Progenitor cell of endocrine pancreas (in vitro differentiated cells): ENCODE measurements around the gene ARID5B. TPM values are rescaled to one million over a fixed set of nuclear protein-coding genes. Genes with fewer than 3 reads are reported as not detected.

Experiments
- DNase-seq: peaks from one replicate; pipeline ENCODE4 v3.0.0; 2021; ENCODE audit warnings: low spot score; ENCODE audit not compliant: unreplicated experiment
- H3K27ac Mint-ChIP-seq: 2 replicates; pipeline ENCODE4 v1.8.0; 2021; ENCODE audit warnings: mild to moderate bottlenecking, moderate library complexity, mixed read lengths
- H3K27me3 Mint-ChIP-seq: 2 replicates; pipeline ENCODE4 v1.8.0; 2021; ENCODE audit warnings: mixed read lengths
- H3K36me3 Mint-ChIP-seq: 2 replicates; pipeline ENCODE4 v1.8.0; 2022; ENCODE audit warnings: mixed read lengths; ENCODE audit not compliant: insufficient read depth
- H3K4me1 Mint-ChIP-seq: 2 replicates; pipeline ENCODE4 v1.8.0; 2021; ENCODE audit warnings: low read depth, mixed read lengths
- H3K4me3 Mint-ChIP-seq: 2 replicates; pipeline ENCODE4 v1.8.0; 2021; ENCODE audit warnings: low read depth, mild to moderate bottlenecking, moderate library complexity, mixed read lengths
- H3K9me3 Mint-ChIP-seq: 2 replicates; pipeline ENCODE4 v1.8.0; 2021; ENCODE audit warnings: low read depth, mixed read lengths
- total RNA-seq: library from RNA; stranded (reverse); gene quantifications from 2 replicates; pipeline ENCODE4 v1.2.1, GENCODE V29; 2021
- TF ChIP-seq, protein P1 (sequence below): fragments of 200-600 bp; sonication (generic); IDR thresholded peaks from one replicate; pipeline ENCODE4 v1.5.0; 2021; ENCODE audit warnings: antibody characterized with exemption, mild to moderate bottlenecking; ENCODE audit not compliant: unreplicated experiment

The ARID5B gene
- total RNA-seq, 1 donor from 2014 or later = 19.7 TPM

DNA sequence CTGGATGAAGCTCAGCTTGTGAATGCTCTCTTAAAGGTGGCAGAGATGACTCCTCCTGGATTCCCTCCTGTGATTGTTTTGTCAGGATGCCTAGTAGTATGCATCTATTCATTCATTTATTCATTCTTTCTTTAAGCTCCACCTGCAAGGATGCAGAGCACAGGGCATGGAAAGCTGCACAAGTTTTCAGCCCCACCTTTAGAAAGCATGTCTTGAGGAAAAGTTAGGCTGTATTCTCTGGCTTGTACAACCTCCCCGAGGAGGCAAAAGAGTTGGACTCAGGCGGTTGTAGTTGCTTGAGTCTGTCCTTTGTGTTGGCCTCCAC, 22.4 kb downstream of the ARID5B start:
- no peak for DNase-seq
- H3K27ac Mint-ChIP-seq = no peak overlapping the region
- no peaks in the 10 kb centered on the region for H3K27me3 Mint-ChIP-seq

DNA sequence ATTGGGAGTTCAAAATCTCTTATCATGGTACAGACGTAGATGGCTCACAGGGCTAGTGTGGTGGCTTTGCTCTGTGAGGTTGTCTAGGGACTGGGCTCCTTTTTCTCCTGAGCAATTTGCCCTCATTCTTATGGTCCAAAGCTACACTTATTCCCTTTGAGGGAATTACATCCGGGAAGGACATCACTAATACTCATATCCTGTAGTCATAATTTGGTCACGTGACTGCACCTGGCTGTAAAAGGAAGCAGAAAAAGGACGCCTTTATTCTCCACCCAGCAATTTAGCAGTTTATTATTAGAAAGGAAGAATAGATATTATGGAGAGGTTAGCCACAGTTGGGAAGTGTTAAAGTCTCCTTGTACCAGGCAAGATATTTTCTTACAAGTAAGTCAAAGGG, 28.1 kb downstream of the ARID5B start:
- no peaks in the 10 kb centered on the region for H3K27me3 Mint-ChIP-seq
- peaks cover 11% of the 10 kb centered on the region for H3K9me3 Mint-ChIP-seq
- H3K36me3 Mint-ChIP-seq = peaks cover 27% of the 10 kb centered on the region
- H3K4me1 Mint-ChIP-seq = peaks cover 10% of the 10 kb centered on the region
- peak overlapping the region; percentile 33 for H3K27ac Mint-ChIP-seq
- H3K4me3 Mint-ChIP-seq = no peak overlapping the region
- no peak for DNase-seq
- TF ChIP-seq, protein P1, sequence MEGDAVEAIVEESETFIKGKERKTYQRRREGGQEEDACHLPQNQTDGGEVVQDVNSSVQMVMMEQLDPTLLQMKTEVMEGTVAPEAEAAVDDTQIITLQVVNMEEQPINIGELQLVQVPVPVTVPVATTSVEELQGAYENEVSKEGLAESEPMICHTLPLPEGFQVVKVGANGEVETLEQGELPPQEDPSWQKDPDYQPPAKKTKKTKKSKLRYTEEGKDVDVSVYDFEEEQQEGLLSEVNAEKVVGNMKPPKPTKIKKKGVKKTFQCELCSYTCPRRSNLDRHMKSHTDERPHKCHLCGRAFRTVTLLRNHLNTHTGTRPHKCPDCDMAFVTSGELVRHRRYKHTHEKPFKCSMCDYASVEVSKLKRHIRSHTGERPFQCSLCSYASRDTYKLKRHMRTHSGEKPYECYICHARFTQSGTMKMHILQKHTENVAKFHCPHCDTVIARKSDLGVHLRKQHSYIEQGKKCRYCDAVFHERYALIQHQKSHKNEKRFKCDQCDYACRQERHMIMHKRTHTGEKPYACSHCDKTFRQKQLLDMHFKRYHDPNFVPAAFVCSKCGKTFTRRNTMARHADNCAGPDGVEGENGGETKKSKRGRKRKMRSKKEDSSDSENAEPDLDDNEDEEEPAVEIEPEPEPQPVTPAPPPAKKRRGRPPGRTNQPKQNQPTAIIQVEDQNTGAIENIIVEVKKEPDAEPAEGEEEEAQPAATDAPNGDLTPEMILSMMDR = no peak

More for the DNA sequence above, 22.4 kb downstream of the ARID5B start:
- H3K9me3 Mint-ChIP-seq = no peaks in the 10 kb centered on the region
- TF ChIP-seq, protein P1 = no peak
- no peak overlapping the region for H3K4me3 Mint-ChIP-seq
- H3K4me1 Mint-ChIP-seq = peaks cover 14% of the 10 kb centered on the region
- peaks cover 7% of the 10 kb centered on the region for H3K36me3 Mint-ChIP-seq

DNA sequence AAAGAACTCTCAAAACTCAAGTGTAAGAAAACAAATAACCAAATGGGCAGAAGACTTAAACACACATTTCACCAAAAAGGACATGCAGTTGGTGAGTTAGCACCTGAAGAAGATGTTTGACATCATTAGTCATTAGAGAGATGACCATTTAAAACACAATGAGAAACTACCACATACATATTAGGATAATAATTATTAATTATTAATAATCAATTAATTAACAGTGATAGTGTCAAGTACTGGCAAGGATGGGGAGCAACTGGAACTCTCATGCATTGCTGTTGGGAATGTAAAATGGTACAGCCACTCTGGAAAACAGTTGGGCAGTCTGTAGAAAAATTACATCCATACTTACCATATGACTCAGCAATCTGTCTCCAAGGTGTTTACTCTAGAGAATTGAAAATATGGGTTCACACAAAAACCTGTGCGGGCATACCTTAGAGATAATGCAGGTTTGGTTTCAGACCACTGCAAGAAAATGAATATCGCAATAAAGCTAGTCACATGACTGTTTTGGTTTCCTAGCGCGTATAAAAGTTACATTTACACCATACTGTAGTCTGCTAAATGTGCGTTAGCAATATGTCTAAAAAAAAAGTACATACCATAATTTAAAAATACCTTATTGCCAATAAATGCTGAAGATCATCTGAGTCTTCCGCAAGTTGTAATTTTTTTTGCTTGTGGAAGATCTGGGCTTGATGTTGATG, 30.3 kb downstream of the ARID5B start:
- H3K4me1 Mint-ChIP-seq = peaks cover 10% of the 10 kb centered on the region
- no peak for DNase-seq
- peaks cover 23% of the 10 kb centered on the region for H3K36me3 Mint-ChIP-seq
- peaks cover 11% of the 10 kb centered on the region for H3K9me3 Mint-ChIP-seq
- H3K27ac Mint-ChIP-seq = no peak overlapping the region
- no peaks in the 10 kb centered on the region for H3K27me3 Mint-ChIP-seq
- TF ChIP-seq, protein P1 = no peak
- no peak overlapping the region for H3K4me3 Mint-ChIP-seq

DNA sequence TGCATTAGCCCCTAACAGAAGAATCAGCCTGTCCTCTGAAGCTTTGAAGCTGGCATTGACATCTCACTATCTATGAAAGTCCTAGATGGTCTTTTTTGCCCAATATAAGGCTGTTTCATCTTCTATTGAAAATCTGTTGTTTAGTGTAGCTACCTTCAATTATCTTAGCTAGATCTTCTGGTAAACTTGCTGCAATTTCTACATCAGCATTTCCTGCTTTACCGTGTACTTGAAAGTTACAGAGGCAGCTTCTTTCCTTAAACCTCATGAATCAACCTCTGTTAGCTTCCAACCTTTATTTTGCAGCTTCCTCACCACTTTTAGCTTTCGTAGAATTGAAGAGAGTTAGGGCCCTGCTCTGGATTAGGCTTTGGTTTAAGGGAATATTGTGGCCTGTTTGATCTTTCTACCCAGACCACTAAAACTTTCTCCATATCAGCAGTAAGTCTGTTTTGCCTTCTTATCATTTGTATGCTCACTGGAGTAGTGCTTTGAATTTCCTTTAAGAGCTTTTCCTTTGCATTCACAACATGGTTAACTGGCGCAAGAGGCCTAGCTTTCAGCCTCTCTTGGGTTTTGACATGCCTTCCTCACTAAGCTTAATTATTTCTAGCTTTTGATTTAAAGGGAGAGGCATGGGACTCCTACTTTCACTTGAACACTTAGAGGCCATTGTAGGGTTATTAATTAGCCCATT, 32.5 kb downstream of the ARID5B start:
- no peak for DNase-seq
- Mint-ChIP-seq H3K9me3 (peaks cover 11% of the 10 kb centered on the region), H3K36me3 (peaks cover 26% of the 10 kb centered on the region), H3K4me1 (peaks cover 27% of the 10 kb centered on the region), H3K4me3 (no peak overlapping the region), H3K27ac (peak overlapping the region; percentile 82), H3K27me3 (no peaks in the 10 kb centered on the region)
- TF ChIP-seq, protein P1 = no peak

DNA sequence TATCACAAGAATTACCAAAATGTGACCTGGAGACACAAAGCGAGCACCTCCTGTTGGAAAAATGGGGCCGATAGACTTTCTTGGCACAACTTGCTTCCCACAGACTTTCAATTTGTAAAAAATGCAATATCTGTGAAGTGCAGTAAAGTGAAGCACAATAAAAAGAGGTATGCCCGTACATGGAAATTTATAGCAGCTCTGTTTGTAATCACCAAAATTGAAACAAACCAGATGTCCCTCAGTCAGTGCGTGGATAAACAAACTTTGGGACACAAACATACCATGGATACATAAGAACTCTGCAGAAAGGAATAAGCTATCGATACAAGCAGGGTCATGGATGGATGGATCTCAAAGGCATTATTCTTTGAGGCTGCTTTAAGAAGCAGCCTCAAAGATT, 33.6 kb downstream of the ARID5B start:
- peaks cover 19% of the 10 kb centered on the region for H3K36me3 Mint-ChIP-seq

More for the DNA sequence above, 33.6 kb downstream of the ARID5B start:
- DNase-seq = no peak
- no peaks in the 10 kb centered on the region for H3K27me3 Mint-ChIP-seq
- peaks cover 9% of the 10 kb centered on the region for H3K9me3 Mint-ChIP-seq
- H3K4me3 Mint-ChIP-seq = no peak overlapping the region
- TF ChIP-seq, protein P1 = no peak
- H3K27ac Mint-ChIP-seq = no peak overlapping the region
- peaks cover 31% of the 10 kb centered on the region for H3K4me1 Mint-ChIP-seq
